ENCODE measurements around the gene KCTD17. TPM values are rescaled to one million over a fixed set of nuclear protein-coding genes. Genes with fewer than 3 reads are reported as not detected.
A peak's percentile ranks its signal among the peaks of the same experiment; 100 is the strongest.

Gene KCTD17
- total and polyA plus RNA-seq, 2 of the 13 experiments (the other 11 are each of a cell fraction or from before 2014, with no cell fraction given): 5.3 to 11.7 TPM

- TF ChIP-seq RBM39 (IDR thresholded peaks at IDR 0.05; ENCODE audit: low read depth, low read length, poor library complexity, severe bottlenecking): no peak
- TF ChIP-seq KLF16 (CRISPR knock-in tag; IDR thresholded peaks at IDR 0.05): peak; percentile 44 to 98; a peak in 2 of 4 replicates
- TF ChIP-seq ZNF781 (CRISPR knock-in tag; IDR thresholded peaks at IDR 0.05; ENCODE audit: borderline replicate concordance, not compliant biosample characterization): peak; percentile 94
- peak; percentile 82 for TF ChIP-seq POGZ (CRISPR knock-in tag; IDR thresholded peaks at IDR 0.05)
- no peak for TF ChIP-seq SP1 (IDR thresholded peaks at IDR 0.05)
- peak; percentile 50 for TF ChIP-seq SP1 (CRISPR knock-in tag; IDR thresholded peaks at IDR 0.05)
- no peak for TF ChIP-seq NRL (CRISPR knock-in tag; IDR thresholded peaks at IDR 0.05; ENCODE audit: borderline replicate concordance)
- no peak for TF ChIP-seq ZNF180 (CRISPR knock-in tag; IDR thresholded peaks at IDR 0.05; ENCODE audit: borderline replicate concordance, low read depth)
- TF ChIP-seq ZNF281 (CRISPR knock-in tag; IDR thresholded peaks at IDR 0.05; ENCODE audit: borderline replicate concordance): peak; percentile 81
- TF ChIP-seq SKIL (CRISPR knock-in tag; IDR thresholded peaks at IDR 0.05; ENCODE audit: borderline replicate concordance): peak; percentile 94
- TF ChIP-seq ZEB1 (IDR thresholded peaks at IDR 0.05; ENCODE audit: insufficient replicate concordance, low read depth): peak; percentile 69
- TF ChIP-seq DR1 (CRISPR knock-in tag; IDR thresholded peaks at IDR 0.05): no peak
- TF ChIP-seq SPEN (CRISPR knock-in tag; IDR thresholded peaks at IDR 0.05; ENCODE audit: low read depth): peak; percentile 13; the same call in 1 of the 2 replicates
- TF ChIP-seq ZNF674 (CRISPR knock-in tag; IDR thresholded peaks at IDR 0.05; ENCODE audit: low read depth): no peak
- TF ChIP-seq ZNF512 (CRISPR knock-in tag; IDR thresholded peaks at IDR 0.05): no peak
- TF ChIP-seq ZXDC (CRISPR knock-in tag; IDR thresholded peaks at IDR 0.05): no peak
- peak; percentile 52 for TF ChIP-seq CCAR2 (optimal IDR thresholded peaks at IDR 0.05; ENCODE audit: low read depth, low read length)
Measured at GRCh38 chr22:37032535-37033460, 18.7 kb upstream of the KCTD17 start (continued).
